SK-N-SH (cell line): ENCODE data around the gene SLAMF7. TPM values are rescaled to one million over a fixed set of nuclear protein-coding genes. Genes with fewer than 3 reads are reported as not detected.

Experiments
- CTCF ChIA-PET: fragments of 300-600, 350-600 bp; formaldehyde crosslinking; extraction: SDS; loops from one replicate; lab custom pipeline; 2021; lab: Yijun Ruan, JAX
- POLR2A ChIA-PET: fragments of 350-600 bp; sonication (Branson Sonifier 250); formaldehyde crosslinking; extraction: SDS; loops from one replicate; lab custom pipeline; 2020; ENCODE audit warnings: antibody characterized with exemption, inconsistent platforms; lab: Yijun Ruan, JAX
- DNase-seq: peaks from one replicate; pipeline ENCODE4 v3.0.0; 2012
- H2AFZ ChIP-seq: fragments of 200-600 bp; sonication (generic); 2 replicates; pipeline ENCODE4 v1.8.1; 2016; ENCODE audit warnings: antibody characterized with exemption, mild to moderate bottlenecking, low read depth
- H3F3A ChIP-seq: fragments of 200-600 bp; sonication (generic); replicated peaks from 2 replicates; pipeline ENCODE3; 2016; ENCODE audit warnings: antibody characterized with exemption, mild to moderate bottlenecking; ENCODE audit not compliant: insufficient read depth
- H3K27ac ChIP-seq, 2 experiments: fragments of 200-500 bp in 1 of 2; fragments of 200-600 bp in 1 of 2; sonication (Bioruptor generic) in 1 of 2; sonication (generic), shearing (Covaris generic) in 1 of 2; 2 replicates each; pipeline versions ENCODE4 v1.5.1 to v1.6.1; 2014 to 2016; ENCODE audit warnings: low read depth in 2 of 2, inconsistent platforms in 1 of 2, low read length in 1 of 2, mild to moderate bottlenecking in 1 of 2, mixed read lengths in 1 of 2
- H3K27me3 ChIP-seq: fragments of 200-600 bp; sonication (generic), shearing (Covaris generic); 2 replicates; pipeline ENCODE4 v1.6.1; 2016; ENCODE audit warnings: mixed run types; ENCODE audit not compliant: insufficient read depth
- H3K36me3 ChIP-seq, 2 experiments: fragments of 200-500 bp in 1 of 2; fragments of 200-600 bp in 1 of 2; sonication (Bioruptor generic) in 1 of 2; sonication (generic) in 1 of 2; replicated peaks in 1 of 2; 2 replicates each; pipeline versions ENCODE3 to v1.5.1; 2014 to 2016; ENCODE audit warnings: low read length in 1 of 2, mild to moderate bottlenecking in 1 of 2; ENCODE audit not compliant: insufficient read depth in 2 of 2, control insufficient read depth in 1 of 2
- H3K4me1 ChIP-seq, 2 experiments: fragments of 200-500 bp in 1 of 2; fragments of 200-600 bp in 1 of 2; sonication (Bioruptor generic) in 1 of 2; sonication (generic), shearing (Covaris generic) in 1 of 2; 2 replicates each; pipeline versions ENCODE4 v1.5.1 to v1.6.1; 2014 to 2016; ENCODE audit warnings: low read depth in 1 of 2, low read length in 1 of 2, mixed run types in 1 of 2; ENCODE audit not compliant: insufficient read depth in 2 of 2, control insufficient read depth in 1 of 2
- H3K4me2 ChIP-seq: fragments of 200-600 bp; sonication (generic), shearing (Covaris generic); 2 replicates; pipeline ENCODE4 v1.6.1; 2017; ENCODE audit warnings: mixed run types
- H3K4me3 ChIP-seq, 2 experiments: fragments of 200-500 bp in 1 of 2; fragments of 200-600 bp in 1 of 2; sonication (Bioruptor generic) in 1 of 2; sonication (generic), shearing (Covaris generic) in 1 of 2; 2 replicates each; pipeline versions ENCODE4 v1.5.1 to v1.8.1; 2014 to 2016; ENCODE audit warnings: low read depth in 2 of 2, inconsistent platforms in 1 of 2, low read length in 1 of 2, mild to moderate bottlenecking in 1 of 2, mixed read lengths in 1 of 2, moderate library complexity in 1 of 2
- H3K79me2 ChIP-seq: fragments of 200-600 bp; sonication (generic); 2 replicates; pipeline ENCODE4 v1.8.1; 2017; ENCODE audit warnings: mild to moderate bottlenecking; ENCODE audit not compliant: insufficient read depth
- H3K9ac ChIP-seq: fragments of 200-600 bp; sonication (generic); 2 replicates; pipeline ENCODE4 v1.6.1; 2017; ENCODE audit warnings: mixed run types
- H3K9me2 ChIP-seq: fragments of 200-600 bp; sonication (generic); 2 replicates; pipeline ENCODE4 v1.6.1; 2017; ENCODE audit warnings: mixed run types
- H3K9me3 ChIP-seq: fragments of 200-600 bp; sonication (generic); 2 replicates; pipeline ENCODE4 v1.6.1; 2017; ENCODE audit warnings: mixed run types, mild to moderate bottlenecking, moderate library complexity
- H4K20me1 ChIP-seq: fragments of 200-600 bp; sonication (generic); 2 replicates; pipeline ENCODE4 v1.6.1; 2017; ENCODE audit warnings: mild to moderate bottlenecking, mixed run types; ENCODE audit not compliant: insufficient read depth
- ELF1 ChIP-seq: IDR thresholded peaks from 2 replicates; pipeline ENCODE4 v1.4.0; 2012
- FOSL2 ChIP-seq: IDR thresholded peaks from 2 replicates; pipeline ENCODE4 v1.4.0; 2012; ENCODE audit warnings: low read depth, mild to moderate bottlenecking, moderate library complexity, borderline replicate concordance
- GABPA ChIP-seq: IDR thresholded peaks from 2 replicates; pipeline ENCODE4 v1.4.0; 2012; ENCODE audit warnings: low read depth, mild to moderate bottlenecking
- GATA2 ChIP-seq: sonication (generic); formaldehyde crosslinking; IDR thresholded peaks from 2 replicates; pipeline ENCODE4 v1.5.0; 2020; ENCODE audit warnings: mild to moderate bottlenecking, missing genetic modification reagents
- MEF2A ChIP-seq: IDR thresholded peaks from 2 replicates; pipeline ENCODE4 v1.4.0; 2012; ENCODE audit warnings: low read depth, borderline replicate concordance
- NFIC ChIP-seq: IDR thresholded peaks from 2 replicates; pipeline ENCODE4 v1.4.0; 2012; ENCODE audit warnings: borderline replicate concordance
- POLR2AphosphoS5 ChIP-seq: IDR thresholded peaks from 2 replicates; pipeline ENCODE4 v1.6.1; 2012; ENCODE audit warnings: low read depth, low read length
- RCOR1 ChIP-seq: fragments of 150-350 bp; IDR thresholded peaks from 2 replicates; pipeline ENCODE4 v1.6.1; 2017; ENCODE audit warnings: antibody characterized with exemption, low read length
- RXRA ChIP-seq: IDR thresholded peaks from 2 replicates; pipeline ENCODE4 v1.4.0; 2012; ENCODE audit warnings: low read depth, mild to moderate bottlenecking, borderline replicate concordance
- SMC3 ChIP-seq: IDR thresholded peaks from 2 replicates; pipeline ENCODE4 v1.6.1; 2012; ENCODE audit warnings: low read depth, low read length, improper control_type of control experiment
- TAF1 ChIP-seq: IDR thresholded peaks from 2 replicates; pipeline ENCODE4 v1.6.1; 2012; ENCODE audit warnings: low read depth, mild to moderate bottlenecking, low read length, moderate library complexity, borderline replicate concordance
- TCF12 ChIP-seq: IDR thresholded peaks from 2 replicates; pipeline ENCODE4 v1.4.0; 2012
- TEAD4 ChIP-seq: IDR thresholded peaks from 2 replicates; pipeline ENCODE4 v1.4.0; 2012; ENCODE audit warnings: mild to moderate bottlenecking, borderline replicate concordance; ENCODE audit not compliant: insufficient read depth
- YY1 ChIP-seq: IDR thresholded peaks from 2 replicates; pipeline ENCODE4 v1.4.0; 2012; ENCODE audit warnings: low read depth, mild to moderate bottlenecking
- WGBS: methylation state at CpG from one replicate; pipeline ENCODE4 v1.1.6; 2017; ENCODE audit warnings: low lambda C conversion rate; 5-methylcytosine and 5-hydroxymethylcytosine counted together
- polyA plus RNA-seq, 3 experiments: library from polyadenylated mRNA; depleted of rRNA; stranded (reverse); fragments of >200 nt; gene quantifications; 2 replicates each; pipeline ENCODE4 v1.2.3, GENCODE V29; 2012
- TF ChIP-seq, protein P1 (sequence below): fragments of 200-600 bp; sonication (generic); IDR thresholded peaks from 2 replicates; pipeline ENCODE4 v1.6.1; 2017; ENCODE audit warnings: antibody characterized with exemption, mild to moderate bottlenecking, moderate library complexity
- TF ChIP-seq, protein P2 (sequence below): IDR thresholded peaks from 2 replicates; pipeline ENCODE4 v1.6.1; 2012; ENCODE audit warnings: mild to moderate bottlenecking, low read depth, low read length, moderate library complexity
- TF ChIP-seq, protein P3 (sequence below): IDR thresholded peaks from 2 replicates; pipeline ENCODE4 v1.4.0; 2012; ENCODE audit warnings: low read depth

Gene SLAMF7
- polyA plus RNA-seq, 1 of the 3 experiments (the other 2 are of a cell fraction): not detected

DNA sequence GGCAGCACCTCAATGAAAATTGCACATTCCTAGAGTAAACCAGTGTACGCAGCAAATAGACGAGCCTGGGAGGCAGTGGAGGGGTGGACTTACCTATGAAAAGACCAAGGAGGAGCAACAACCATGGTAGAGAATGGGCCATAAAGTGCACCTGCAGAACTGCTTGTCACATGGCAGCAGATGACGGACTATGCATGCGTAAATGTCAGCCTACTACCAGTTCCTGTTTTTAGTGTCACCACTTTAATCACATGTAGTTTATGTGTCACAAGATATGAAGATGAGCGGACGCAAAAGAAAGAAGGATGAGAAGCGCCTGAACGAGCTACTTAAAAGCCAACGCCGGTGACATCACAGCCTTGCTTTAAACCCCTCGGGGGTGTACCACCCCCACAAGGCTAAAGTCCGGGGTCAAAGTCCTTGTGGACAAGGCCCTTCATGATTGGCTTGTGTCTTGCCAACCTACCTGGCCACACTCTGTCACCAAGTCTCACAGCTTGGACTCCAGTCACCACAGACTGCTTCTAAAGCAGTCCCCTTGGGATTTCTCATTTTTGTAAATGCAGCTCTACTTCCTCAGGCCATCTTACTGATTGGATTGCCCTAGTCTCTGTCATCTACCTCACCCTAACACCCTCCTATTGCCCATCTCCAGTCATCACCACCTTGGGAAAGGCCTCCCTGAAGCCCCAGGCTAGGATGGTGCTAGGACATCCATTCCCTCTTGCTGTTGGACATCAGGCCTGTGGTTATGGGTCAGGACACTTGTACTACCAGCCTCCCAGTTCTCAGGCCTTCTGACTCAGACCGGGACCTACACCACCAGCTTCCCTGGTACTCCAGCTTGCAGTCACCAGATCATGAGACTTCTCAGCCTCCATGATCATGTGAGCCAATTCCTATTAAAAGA lies 50.9 kb downstream of the SLAMF7 start:
- no peak overlapping the region for H3K4me3 ChIP-seq
- DNase-seq: no peak
- H2AFZ ChIP-seq: no peak overlapping the region
- no peaks in the 10 kb centered on the region for H3K9me2 ChIP-seq
- no peaks in the 10 kb centered on the region for H3K4me1 ChIP-seq
- H3K36me3 ChIP-seq: no peaks in the 10 kb centered on the region
- POLR2A ChIA-PET: no interaction called here
- no peak overlapping the region for H3K4me2 ChIP-seq
- H4K20me1 ChIP-seq: no peaks in the 10 kb centered on the region
- no peaks in the 10 kb centered on the region for H3K79me2 ChIP-seq
- 36% methylated on average over 13 of the region's 13 CpGs for WGBS
- CTCF ChIA-PET: no interaction called here
- no peaks in the 10 kb centered on the region for H3K27me3 ChIP-seq
- TF ChIP-seq GATA2 (no peak), POLR2AphosphoS5 (no peak), ELF1 (no peak), SMC3 (no peak), FOSL2 (no peak), TEAD4 (no peak), MEF2A (no peak), NFIC (no peak), RCOR1 (no peak), YY1 (no peak), TCF12 (no peak), TAF1 (no peak), GABPA (no peak)
- TF ChIP-seq, protein P1, sequence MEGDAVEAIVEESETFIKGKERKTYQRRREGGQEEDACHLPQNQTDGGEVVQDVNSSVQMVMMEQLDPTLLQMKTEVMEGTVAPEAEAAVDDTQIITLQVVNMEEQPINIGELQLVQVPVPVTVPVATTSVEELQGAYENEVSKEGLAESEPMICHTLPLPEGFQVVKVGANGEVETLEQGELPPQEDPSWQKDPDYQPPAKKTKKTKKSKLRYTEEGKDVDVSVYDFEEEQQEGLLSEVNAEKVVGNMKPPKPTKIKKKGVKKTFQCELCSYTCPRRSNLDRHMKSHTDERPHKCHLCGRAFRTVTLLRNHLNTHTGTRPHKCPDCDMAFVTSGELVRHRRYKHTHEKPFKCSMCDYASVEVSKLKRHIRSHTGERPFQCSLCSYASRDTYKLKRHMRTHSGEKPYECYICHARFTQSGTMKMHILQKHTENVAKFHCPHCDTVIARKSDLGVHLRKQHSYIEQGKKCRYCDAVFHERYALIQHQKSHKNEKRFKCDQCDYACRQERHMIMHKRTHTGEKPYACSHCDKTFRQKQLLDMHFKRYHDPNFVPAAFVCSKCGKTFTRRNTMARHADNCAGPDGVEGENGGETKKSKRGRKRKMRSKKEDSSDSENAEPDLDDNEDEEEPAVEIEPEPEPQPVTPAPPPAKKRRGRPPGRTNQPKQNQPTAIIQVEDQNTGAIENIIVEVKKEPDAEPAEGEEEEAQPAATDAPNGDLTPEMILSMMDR: no peak
- TF ChIP-seq, all 33 proteins: peak for 0
- no peak overlapping the region for H3K27ac ChIP-seq
- H3F3A ChIP-seq: no peaks in the 10 kb centered on the region
- no peak overlapping the region for H3K9ac ChIP-seq
- no peaks in the 10 kb centered on the region for H3K9me3 ChIP-seq

DNA sequence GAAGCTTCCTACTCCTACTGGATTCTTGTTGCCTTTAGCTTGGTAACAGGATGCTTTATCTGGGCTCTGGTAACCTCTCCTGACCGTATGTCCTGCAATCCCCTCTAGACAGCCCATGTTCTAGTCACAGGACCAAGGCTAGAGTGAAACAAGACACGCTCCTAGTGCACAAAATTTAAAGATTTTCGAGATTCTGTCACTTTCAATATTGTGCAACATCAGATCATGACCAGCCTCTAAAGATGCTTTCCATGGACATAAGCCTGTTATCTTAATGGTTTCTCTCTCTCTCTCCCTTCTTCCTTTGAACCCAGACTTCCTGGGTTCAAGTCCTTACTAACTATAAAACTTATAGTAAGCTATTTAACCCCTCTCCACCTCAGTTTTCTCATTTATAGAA lies 55.3 kb downstream of the SLAMF7 start:
- CTCF ChIA-PET: interaction anchor here (1.2 kb wide), 1 partner anchor 18 kb away, joined by 4 read pairs; no protein-coding TSS in a partner anchor

More for the DNA sequence above, 55.3 kb downstream of the SLAMF7 start:
- no peaks in the 10 kb centered on the region for H3K36me3 ChIP-seq
- 3% methylated on average over 3 of the region's 3 CpGs for whole genome bisulfite sequencing
- TF ChIP-seq, protein P2, sequence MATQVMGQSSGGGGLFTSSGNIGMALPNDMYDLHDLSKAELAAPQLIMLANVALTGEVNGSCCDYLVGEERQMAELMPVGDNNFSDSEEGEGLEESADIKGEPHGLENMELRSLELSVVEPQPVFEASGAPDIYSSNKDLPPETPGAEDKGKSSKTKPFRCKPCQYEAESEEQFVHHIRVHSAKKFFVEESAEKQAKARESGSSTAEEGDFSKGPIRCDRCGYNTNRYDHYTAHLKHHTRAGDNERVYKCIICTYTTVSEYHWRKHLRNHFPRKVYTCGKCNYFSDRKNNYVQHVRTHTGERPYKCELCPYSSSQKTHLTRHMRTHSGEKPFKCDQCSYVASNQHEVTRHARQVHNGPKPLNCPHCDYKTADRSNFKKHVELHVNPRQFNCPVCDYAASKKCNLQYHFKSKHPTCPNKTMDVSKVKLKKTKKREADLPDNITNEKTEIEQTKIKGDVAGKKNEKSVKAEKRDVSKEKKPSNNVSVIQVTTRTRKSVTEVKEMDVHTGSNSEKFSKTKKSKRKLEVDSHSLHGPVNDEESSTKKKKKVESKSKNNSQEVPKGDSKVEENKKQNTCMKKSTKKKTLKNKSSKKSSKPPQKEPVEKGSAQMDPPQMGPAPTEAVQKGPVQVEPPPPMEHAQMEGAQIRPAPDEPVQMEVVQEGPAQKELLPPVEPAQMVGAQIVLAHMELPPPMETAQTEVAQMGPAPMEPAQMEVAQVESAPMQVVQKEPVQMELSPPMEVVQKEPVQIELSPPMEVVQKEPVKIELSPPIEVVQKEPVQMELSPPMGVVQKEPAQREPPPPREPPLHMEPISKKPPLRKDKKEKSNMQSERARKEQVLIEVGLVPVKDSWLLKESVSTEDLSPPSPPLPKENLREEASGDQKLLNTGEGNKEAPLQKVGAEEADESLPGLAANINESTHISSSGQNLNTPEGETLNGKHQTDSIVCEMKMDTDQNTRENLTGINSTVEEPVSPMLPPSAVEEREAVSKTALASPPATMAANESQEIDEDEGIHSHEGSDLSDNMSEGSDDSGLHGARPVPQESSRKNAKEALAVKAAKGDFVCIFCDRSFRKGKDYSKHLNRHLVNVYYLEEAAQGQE: no peak
- no peak for TF ChIP-seq POLR2AphosphoS5
- TF ChIP-seq, protein P3, sequence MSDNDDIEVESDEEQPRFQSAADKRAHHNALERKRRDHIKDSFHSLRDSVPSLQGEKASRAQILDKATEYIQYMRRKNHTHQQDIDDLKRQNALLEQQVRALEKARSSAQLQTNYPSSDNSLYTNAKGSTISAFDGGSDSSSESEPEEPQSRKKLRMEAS: no peak
- no peak for TF ChIP-seq GABPA
- TF ChIP-seq FOSL2: no peak
- TF ChIP-seq TCF12: no peak
- no peak for TF ChIP-seq RXRA
- TF ChIP-seq, all 33 proteins: peak for 0
- Histone ChIP-seq H3K4me3 (no peak overlapping the region), H4K20me1 (no peaks in the 10 kb centered on the region), H3K9me3 (no peaks in the 10 kb centered on the region), H3K79me2 (no peaks in the 10 kb centered on the region), H2AFZ (no peak overlapping the region), H3K4me2 (no peak overlapping the region), H3K27ac (no peak overlapping the region), H3F3A (no peaks in the 10 kb centered on the region), H3K4me1 (no peaks in the 10 kb centered on the region), H3K9me2 (no peaks in the 10 kb centered on the region), H3K27me3 (no peaks in the 10 kb centered on the region; the same call in 1 of the 2 replicates), H3K9ac (no peak overlapping the region)
- POLR2A ChIA-PET: no interaction called here
- no peak for DNase-seq
